ENCODE measurements around the gene TUG1.

TUG1 gene

GRCh38 chr22:31005535-31005934, 36.5 kb downstream of the TUG1 start:
- DNase-seq: no peak

- no peak for DNase-seq
Measured at GRCh38 chr22:31019191-31019930, 50.3 kb downstream of the TUG1 start.

GRCh38 chr22:31020334-31020733, 51.3 kb downstream of the TUG1 start:
- no peak for DNase-seq

GRCh38 chr22:31022516-31022915, 53.5 kb downstream of the TUG1 start:
- DNase-seq: no peak

Data from activated CD4-positive, alpha-beta T cell treated with anti-CD3 and anti-CD28 coated beads, Interleukin-2, amount 50 U/mL, for 48 hours (primary cell).